Upper lobe of left lung (tissue), 6 donors: ENCODE data around the gene RMND1. TPM values are rescaled to one million over a fixed set of nuclear protein-coding genes. Genes with fewer than 3 reads are reported as not detected.

Experiments used
- ATAC-seq, 2 donors: fragments of 200-7000 bp; cut with Tn5 transposase; one replicate each; pipeline ENCODE4 v1.9.1; 2022; ENCODE audit warnings: mild to moderate bottlenecking in 2 of 2, moderate library complexity in 2 of 2; ENCODE audit not compliant: low FRiP score in 2 of 2
- DNase-seq, 2 donors: peaks; one replicate each; pipeline ENCODE4 v3.0.0-alpha.2; 2019 to 2020
- H3K27ac ChIP-seq, 4 donors: fragments of 200-600 bp; sonication (generic); one replicate each; pipeline ENCODE4 v1.5.1; 2016 to 2019
- H3K27me3 ChIP-seq, 4 donors: fragments of 200-600 bp; sonication (generic); one replicate each; pipeline ENCODE4 v1.5.1; 2017 to 2019
- H3K36me3 ChIP-seq, 4 donors: fragments of 200-600 bp; sonication (generic); one replicate each; pipeline ENCODE4 v1.5.1; 2016 to 2019
- H3K4me1 ChIP-seq, 4 donors: fragments of 200-600 bp; sonication (generic); one replicate each; pipeline ENCODE4 v1.5.1; 2018 to 2019
- H3K4me3 ChIP-seq, 4 donors: fragments of 200-600 bp; sonication (generic); one replicate each; pipeline ENCODE4 v1.5.1; 2017 to 2019; ENCODE audit warnings: mild to moderate bottlenecking in 2 of 4, moderate library complexity in 1 of 4
- H3K9me3 ChIP-seq, 4 donors: fragments of 200-600 bp; sonication (generic); one replicate each; pipeline ENCODE4 v1.5.1; 2018 to 2019
- EP300 ChIP-seq, 4 donors: sonication (generic); formaldehyde crosslinking; IDR thresholded peaks; one replicate each; pipeline ENCODE4 v1.5.1; 2017; ENCODE audit warnings: antibody characterized with exemption in 4 of 4, control low read depth in 2 of 4
- POLR2A ChIP-seq, 4 donors: fragments of 450-650 bp; IDR thresholded peaks; one replicate each; pipeline ENCODE4 v1.5.1; 2016 to 2017; ENCODE audit warnings: antibody characterized with exemption in 4 of 4, mild to moderate bottlenecking in 2 of 4
- POLR2AphosphoS5 ChIP-seq, 2 donors: sonication (generic); formaldehyde crosslinking; IDR thresholded peaks; one replicate each; pipeline ENCODE4 v1.5.1; 2017; ENCODE audit warnings: antibody characterized with exemption in 2 of 2
- WGBS, 2 donors: methylation state at CpG; one replicate each; pipeline ENCODE4 v1.1.5; 2017 to 2018; 5-methylcytosine and 5-hydroxymethylcytosine counted together
- total RNA-seq, 6 donors: library from RNA; depleted of rRNA in 4 of 6; stranded (reverse); fragments of >200 nt in 4 of 6; gene quantifications; one replicate each; pipeline versions ENCODE4 v1.1.0 to v1.2.1, GENCODE V29; 2016 to 2021
- TF ChIP-seq, protein P1 (sequence below), 6 experiments: fragments of 450-650 bp in 4 of 6; fragments of 200-600 bp in 2 of 6; sonication (generic) in 2 of 6; IDR thresholded peaks; one replicate each; pipeline ENCODE4 v1.5.1; 2016 to 2019; ENCODE audit warnings: antibody characterized with exemption in 6 of 6
- donor health status: DM: no; HTN: no; CAD: no; lungs with moderate emphysema.
- donor health status: DM: no; HTN: yes; CAD: no; lungs with severe emphysema.

The RMND1 gene
- total RNA-seq, 6 donors from 2014 or later = 17.0 to 59.7 (median 24.0) TPM

DNA sequence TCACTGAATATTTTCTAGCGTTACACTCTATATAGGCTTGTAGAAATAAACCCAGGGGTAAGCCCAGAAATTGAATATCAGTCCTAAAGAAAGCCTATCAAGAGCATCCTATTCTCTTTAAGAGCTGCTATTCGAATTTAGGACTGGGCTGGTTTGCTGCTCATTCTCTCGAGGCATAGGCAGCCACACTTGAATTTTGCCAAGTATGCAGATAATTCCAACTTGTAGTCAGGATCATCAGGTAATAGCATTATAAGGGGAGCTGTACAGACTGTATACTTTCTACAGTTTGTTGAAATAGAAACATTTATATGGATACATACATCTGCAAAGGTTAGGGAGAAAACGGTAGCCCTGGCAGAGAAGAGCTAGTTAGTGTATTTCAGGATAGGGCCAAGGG, 58.5 kb downstream of the RMND1 start:
- peaks cover 38 to 56% (median 39%) of the 10 kb centered on the region in 4 donors for H3K4me1 ChIP-seq
- H3K4me3 ChIP-seq = no peak overlapping the region

DNA sequence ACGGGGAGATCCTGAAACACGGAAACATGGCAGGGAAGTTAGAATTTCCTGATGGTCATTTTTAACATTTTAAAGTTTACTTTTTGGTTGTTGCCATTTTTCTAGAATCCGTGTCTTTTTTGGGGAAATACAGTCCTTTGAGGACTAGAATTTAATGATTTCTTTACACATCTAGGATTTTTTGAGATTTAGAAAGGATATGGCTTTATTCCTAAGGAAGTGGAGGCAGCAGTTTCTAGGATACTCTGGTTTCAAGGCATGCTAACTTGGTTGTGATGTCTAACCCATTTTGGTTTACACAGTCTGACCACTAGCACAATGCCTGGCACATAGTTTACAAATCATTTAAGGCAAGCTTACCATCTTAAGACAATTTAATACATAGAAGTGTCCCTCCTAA, 59.5 kb downstream of the RMND1 start:
- Histone ChIP-seq H3K4me1 (peaks cover 41 to 55% (median 46%) of the 10 kb centered on the region in 4 donors), H3K36me3 (no peaks in the 10 kb centered on the region), H3K27me3 (no peaks in the 10 kb centered on the region), H3K9me3 (no peaks in the 10 kb centered on the region), H3K27ac (peak overlapping the region in 3 of 4 donors; percentile 99 to 100 (median 100)), H3K4me3 (peak overlapping the region; percentile 97 to 98 (median 98))
- WGBS, 2 donors = 3 to 5% methylated on average over 3 of the region's 3 CpGs
- ATAC-seq = no peak
- TF ChIP-seq POLR2A (IDR thresholded peaks at IDR 0.05) = no peak
- TF ChIP-seq POLR2AphosphoS5 (IDR thresholded peaks at IDR 0.05) = no peak
- TF ChIP-seq EP300 (IDR thresholded peaks at IDR 0.05) = no peak
- TF ChIP-seq, protein P1, sequence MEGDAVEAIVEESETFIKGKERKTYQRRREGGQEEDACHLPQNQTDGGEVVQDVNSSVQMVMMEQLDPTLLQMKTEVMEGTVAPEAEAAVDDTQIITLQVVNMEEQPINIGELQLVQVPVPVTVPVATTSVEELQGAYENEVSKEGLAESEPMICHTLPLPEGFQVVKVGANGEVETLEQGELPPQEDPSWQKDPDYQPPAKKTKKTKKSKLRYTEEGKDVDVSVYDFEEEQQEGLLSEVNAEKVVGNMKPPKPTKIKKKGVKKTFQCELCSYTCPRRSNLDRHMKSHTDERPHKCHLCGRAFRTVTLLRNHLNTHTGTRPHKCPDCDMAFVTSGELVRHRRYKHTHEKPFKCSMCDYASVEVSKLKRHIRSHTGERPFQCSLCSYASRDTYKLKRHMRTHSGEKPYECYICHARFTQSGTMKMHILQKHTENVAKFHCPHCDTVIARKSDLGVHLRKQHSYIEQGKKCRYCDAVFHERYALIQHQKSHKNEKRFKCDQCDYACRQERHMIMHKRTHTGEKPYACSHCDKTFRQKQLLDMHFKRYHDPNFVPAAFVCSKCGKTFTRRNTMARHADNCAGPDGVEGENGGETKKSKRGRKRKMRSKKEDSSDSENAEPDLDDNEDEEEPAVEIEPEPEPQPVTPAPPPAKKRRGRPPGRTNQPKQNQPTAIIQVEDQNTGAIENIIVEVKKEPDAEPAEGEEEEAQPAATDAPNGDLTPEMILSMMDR (IDR thresholded peaks at IDR 0.05) = no peak
- DNase-seq = no peak

More for the DNA sequence above, 58.5 kb downstream of the RMND1 start:
- WGBS, 2 donors = 63 to 64% methylated on average over 4 of the region's 4 CpGs
- Histone ChIP-seq H3K9me3 (no peaks in the 10 kb centered on the region), H3K36me3 (no peaks in the 10 kb centered on the region), H3K27ac (no peak overlapping the region), H3K27me3 (no peaks in the 10 kb centered on the region)
- TF ChIP-seq EP300 (IDR thresholded peaks at IDR 0.05) (no peak), POLR2AphosphoS5 (IDR thresholded peaks at IDR 0.05) (no peak), POLR2A (IDR thresholded peaks at IDR 0.05) (no peak)
- TF ChIP-seq, protein P1 (IDR thresholded peaks at IDR 0.05) = no peak
- ATAC-seq (no peak), DNase-seq (no peak)

DNA sequence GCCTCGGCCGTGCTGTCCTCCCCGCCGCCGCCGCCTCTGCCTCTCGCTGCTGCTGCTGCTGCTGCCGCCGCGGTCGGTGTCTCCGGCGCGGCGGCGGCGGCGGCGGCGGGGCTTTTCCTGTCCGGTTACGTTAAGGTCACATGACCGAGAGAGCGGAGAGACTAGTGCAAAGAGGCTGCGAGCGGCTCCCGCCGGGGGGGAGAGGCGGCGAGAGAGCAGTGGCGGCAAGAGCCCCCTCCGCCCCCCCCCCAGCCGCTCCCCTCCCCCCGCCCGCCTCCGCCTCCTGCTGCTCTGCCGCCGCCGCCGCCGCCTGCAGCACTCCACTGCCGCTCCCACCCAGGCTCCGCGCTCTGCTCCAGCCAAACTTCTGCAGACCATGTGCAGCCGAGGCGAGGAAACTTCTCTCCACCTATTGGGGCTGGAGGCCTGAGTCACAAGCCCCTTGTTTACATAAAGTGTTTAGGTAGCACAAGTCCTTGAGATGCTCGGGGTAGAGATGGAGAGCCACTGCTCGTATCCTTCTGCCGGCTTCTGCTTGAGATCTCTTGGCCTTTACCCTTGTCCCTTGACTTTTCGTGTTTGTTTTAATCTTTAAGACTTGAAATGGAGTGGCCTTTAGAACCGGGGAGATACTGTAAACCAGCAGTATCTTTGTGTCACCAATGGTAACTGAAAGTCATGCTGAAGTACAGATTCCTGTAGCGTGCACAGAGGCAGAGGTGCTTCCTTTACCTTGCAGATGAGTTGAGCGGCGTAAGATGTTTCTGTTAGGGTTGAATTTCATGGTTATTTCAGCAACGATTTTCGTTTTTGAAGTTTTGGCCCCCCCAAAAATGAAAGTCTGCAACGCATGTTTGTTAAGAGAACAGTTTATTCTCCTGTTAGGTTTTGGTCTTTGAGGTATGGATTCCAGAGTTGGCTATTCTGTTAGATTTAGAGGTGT, 60.2 kb downstream of the RMND1 start, which contains the start of gene ZBTB2:
TSS of gene ZBTB2 (minus strand) at position 89 of the 943 bp plus-strand sequence. CDS start 17,922 bp downstream, outside the sequence.
- H3K4me3 ChIP-seq = peak within 1 kb of the TSS; percentile 97 to 98 (median 98)
- H3K27me3 ChIP-seq = no peaks in the 10 kb centered on the region
- no peaks in the 10 kb centered on the region for H3K9me3 ChIP-seq
- ATAC-seq (peak; percentile 18 to 28), DNase-seq (peak; percentile 84 to 94)
- TF ChIP-seq POLR2AphosphoS5 (IDR thresholded peaks at IDR 0.05) = no peak
- TF ChIP-seq POLR2A (IDR thresholded peaks at IDR 0.05) = peak in 2 of 4 donors; percentile 26 to 35
- TF ChIP-seq EP300 (IDR thresholded peaks at IDR 0.05) = no peak
- TF ChIP-seq, protein P1 (IDR thresholded peaks at IDR 0.05) = no peak
- no peaks in the 10 kb centered on the region for H3K36me3 ChIP-seq
- peaks cover 41 to 50% (median 43%) of the 10 kb centered on the region in 4 donors for H3K4me1 ChIP-seq
- 0 to 1% methylated on average over 18 to 32 of the region's 57 CpGs for WGBS, 2 donors
- peak within 1 kb of the TSS; percentile 98 to 100 (median 100) for H3K27ac ChIP-seq

DNA sequence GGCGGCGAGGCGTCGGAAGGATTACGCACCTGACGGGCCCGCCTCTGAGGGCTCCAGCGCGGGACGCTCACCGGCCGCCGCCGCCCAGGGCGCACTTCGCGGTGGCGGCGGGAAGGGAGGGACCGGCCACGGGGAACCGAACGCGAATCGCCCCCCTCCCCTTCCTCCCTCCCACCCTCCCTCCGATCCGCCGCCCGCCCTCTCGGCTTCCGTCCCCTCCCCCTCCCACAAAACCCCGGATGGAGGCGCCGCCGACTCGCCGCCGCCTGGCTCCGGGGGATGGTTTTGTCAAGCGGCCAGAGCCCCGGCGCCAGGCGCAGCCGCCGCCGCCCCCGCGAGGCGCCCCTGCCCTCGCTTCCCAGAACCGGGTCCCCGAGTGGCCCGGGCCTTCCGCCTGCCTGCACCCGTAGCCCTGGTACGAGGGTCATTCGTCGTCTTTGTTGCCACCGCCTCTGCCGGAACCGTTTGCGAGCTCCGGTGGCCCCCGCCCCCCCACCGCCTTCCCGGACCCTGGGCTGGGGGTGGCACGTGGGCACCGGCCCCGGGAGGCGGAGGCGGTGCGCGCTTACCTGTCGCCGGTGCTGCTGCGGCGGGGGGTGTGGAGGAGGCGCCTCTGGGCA, 61.0 kb downstream of the RMND1 start:
- WGBS, 2 donors = 1 to 2% methylated on average over 10 to 17 of the region's 78 CpGs
- H3K4me1 ChIP-seq = peaks cover 41 to 50% (median 43%) of the 10 kb centered on the region in 4 donors
- peak; percentile 12 to 67 for ATAC-seq

More for the DNA sequence above, 61.0 kb downstream of the RMND1 start:
- Histone ChIP-seq H3K36me3 (no peaks in the 10 kb centered on the region), H3K9me3 (no peaks in the 10 kb centered on the region), H3K27ac (peak overlapping the region; percentile 98 to 100 (median 100)), H3K4me3 (peak overlapping the region; percentile 97 to 98 (median 98)), H3K27me3 (no peaks in the 10 kb centered on the region)
- TF ChIP-seq POLR2AphosphoS5 (IDR thresholded peaks at IDR 0.05) (peak in 1 of 2 donors; percentile 3), POLR2A (IDR thresholded peaks at IDR 0.05) (peak in 2 of 4 donors; percentile 43 to 61), EP300 (IDR thresholded peaks at IDR 0.05) (no peak)
- TF ChIP-seq, protein P1 (IDR thresholded peaks at IDR 0.05) = peak in 3 of 6 experiments; percentile 4 to 16 (median 12)
- peak; percentile 59 to 95 for DNase-seq
